Measurements from ENCODE around the gene MPZL3.

MPZL3 gene

DNA sequence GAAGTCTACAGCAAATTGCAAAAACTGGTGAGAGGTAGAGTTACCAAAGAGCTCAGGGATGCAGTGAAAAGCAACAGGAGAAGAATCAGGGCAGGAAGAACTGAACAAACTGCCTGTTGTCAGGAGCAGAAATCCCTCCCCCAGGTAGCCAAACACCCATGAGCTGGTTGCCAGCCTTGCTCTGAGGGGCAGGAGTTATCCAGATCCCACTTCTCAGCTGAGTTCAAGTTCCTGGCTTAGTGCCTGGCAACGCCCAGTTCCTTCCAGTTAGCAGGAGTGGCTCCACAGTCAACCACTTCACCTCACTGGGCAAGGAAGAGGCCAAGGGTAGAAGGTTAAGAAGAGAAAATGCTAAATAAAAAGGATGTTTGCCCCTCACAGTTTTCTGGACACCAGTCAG is 13.8 kb upstream of the MPZL3 start:
- DNase-seq (ENCODE audit: low read depth, low spot score), result no peak
- peak overlapping the region; percentile 91 for H3K27ac ChIP-seq

DNA sequence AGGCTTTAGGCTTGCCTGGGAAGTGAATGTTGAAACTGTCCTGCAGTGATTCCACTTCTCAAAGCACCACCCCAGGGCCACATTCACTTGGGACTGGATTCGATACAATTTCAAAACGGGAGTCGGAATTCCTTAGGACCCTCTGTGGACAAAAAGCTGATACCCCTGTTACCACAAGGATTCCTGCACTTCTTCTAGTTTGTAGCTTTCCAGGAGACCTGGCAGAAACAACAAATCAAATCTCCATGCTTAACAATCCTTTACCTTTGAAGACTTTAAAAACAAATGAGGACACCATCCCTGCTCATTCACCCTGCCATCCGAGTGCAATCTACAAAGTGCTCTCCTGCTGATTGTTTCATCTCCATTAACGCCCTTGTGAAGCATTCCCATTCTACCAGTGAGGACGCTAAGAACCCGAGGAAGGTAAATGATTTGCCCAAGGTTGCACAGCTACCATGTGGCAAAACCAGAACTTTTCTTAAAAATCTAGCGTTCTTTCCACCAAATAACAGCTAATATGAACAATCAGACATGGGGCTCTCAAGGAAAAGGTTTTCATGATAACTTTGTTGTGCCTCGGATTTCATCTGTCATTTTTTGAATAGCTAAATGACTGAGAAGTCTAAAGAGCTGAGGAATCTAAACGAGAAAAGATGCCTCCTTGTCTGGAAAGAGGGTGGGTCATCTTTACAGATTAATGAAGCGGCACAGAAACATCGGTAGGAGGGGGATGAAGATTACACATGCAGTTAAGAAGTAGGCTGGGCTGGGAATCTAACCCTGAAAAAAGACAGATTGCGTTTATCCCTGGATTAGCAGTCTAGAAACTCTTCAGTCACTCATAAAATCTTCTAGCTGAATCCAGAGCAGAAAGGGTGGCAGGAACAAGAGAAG is 12.7 kb upstream of the MPZL3 start:
- peak overlapping the region; percentile 91 for H3K27ac ChIP-seq
- DNase-seq (ENCODE audit: low read depth, low spot score), result no peak

DNA sequence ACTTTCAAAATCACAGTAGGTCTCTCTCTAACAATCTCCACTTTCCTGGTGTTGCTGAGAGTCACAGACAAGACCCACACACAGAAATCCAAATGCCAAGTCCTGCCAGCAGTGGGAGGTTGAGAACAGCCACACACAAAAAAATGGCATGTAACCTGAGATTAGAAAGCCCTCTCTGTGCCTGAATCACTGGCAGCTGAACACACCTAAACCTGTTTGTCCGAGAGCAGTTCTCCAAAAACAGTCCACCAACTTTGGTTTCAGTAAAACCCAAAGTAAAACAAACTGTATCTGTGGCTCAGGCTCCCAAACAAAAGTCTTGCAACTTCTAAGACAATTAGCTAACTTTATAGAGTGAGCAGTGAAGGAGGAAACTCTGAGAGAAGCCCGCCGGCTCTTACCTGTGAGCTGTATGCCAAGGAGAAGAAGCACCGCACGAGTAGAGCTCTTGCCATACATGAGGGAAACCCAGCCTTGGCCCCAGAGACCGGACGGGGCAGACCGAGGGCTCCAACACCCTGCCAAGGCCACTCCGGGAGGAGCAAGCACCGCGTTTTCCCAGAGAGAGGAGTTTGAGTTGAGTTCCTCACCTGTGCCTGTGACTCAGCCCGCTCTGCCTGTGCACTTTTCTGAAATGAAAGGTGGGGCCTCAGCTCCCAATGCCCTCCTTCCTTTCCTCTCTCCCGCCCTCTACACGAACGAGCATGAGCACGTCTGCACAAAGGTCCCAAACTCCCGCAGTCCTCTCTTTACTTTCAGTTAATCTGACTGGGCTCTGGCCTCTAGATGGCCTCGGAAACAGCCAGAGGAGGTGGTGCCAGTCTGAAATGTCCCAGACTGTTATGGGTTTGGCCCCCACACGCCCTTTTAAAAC is 11.8 kb upstream of the MPZL3 start, which contains the start of gene MPZL2:
Gene MPZL2, minus strand, starts transcription at position 603 of the 874 bp plus-strand sequence. Its CDS starts 144 bp downstream, at position 459.
- peak; percentile 90 for DNase-seq (ENCODE audit: low read depth, low spot score)
- peak within 1 kb of the TSS; percentile 91 for H3K27ac ChIP-seq

DNA sequence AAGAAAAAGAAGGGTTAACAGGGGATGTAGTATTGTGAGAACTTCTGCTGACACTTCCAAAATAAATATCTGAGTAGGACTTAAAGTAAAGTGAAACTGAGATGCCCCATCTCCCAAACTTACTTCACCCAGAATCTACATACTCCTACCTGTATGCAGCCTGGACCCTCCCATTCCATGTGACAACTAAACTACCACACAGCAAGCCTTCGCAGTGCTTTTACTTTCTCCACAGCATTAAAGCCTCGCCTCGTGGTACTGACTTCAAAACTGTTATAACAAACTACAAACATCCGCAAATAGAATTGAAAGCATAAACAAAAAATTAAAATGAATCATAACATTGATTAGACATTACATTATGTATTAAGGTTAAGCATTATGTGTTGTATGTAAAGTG is 10.9 kb upstream of the MPZL3 start:
- peak overlapping the region; percentile 91 for H3K27ac ChIP-seq

DNA sequence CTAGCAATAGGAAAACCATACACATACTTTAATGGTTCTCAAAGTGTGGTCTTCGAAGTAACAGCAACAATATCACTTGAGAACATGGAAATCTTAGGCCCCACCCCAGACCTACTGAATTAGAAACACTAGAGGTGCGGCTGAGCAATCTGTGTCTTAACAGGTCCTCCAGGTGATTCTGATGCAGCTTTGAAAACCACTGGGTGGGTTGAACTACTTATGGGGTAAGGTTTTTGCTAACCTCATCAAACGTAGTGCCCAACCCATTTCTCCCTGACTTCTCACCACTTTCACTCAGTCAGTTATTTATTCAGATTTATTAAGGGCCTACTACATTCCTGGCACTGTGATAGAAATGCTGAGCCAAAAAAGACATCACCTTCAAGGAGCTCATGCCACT is 8.2 kb upstream of the MPZL3 start:
- H3K27ac ChIP-seq, result peak overlapping the region; percentile 91
- no peak for DNase-seq (ENCODE audit: low read depth, low spot score)

More for the DNA sequence above, 10.9 kb upstream of the MPZL3 start:
- no peak for DNase-seq (ENCODE audit: low read depth, low spot score)

DNA sequence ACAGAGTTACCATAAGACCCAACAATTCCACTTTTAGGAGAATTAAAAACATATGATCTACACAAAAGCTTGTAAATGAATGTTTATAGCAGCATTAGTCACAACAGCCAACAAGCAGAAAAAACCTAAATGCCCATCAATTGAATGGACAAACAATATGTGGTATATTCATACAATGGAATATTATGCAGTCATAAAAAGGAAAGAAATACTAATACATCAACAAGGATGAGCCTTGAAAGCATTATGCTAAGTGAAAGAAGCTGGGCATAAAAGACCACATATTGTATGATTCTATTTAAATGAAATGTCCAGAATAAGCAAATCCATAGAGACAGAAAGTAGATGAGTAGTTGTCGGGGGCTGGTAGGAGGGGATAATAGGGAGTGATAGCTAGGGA is 7.0 kb upstream of the MPZL3 start:
- H3K27ac ChIP-seq, result no peak overlapping the region
- no peak for DNase-seq (ENCODE audit: low read depth, low spot score)

DNA sequence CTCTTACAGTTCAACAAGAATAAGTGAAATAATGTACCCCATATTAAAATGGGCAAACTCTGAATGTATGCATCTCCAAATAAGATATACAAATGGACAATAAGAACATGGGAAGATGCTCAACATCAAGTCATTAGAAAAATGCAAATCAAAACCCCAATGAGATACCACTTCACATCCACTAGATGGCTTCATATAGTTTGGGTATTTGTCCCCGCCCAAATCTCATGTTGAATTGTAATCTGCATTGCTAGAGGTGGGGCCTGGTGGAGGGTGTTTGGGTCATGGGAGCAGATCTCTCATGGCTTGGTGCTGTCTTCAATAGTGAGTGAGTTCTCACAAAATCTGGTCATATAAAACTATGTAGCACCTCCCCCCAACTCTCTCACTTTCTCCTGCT is 6.2 kb upstream of the MPZL3 start:
- no peak for DNase-seq (ENCODE audit: low read depth, low spot score)
- H3K27ac ChIP-seq, result no peak overlapping the region

DNA sequence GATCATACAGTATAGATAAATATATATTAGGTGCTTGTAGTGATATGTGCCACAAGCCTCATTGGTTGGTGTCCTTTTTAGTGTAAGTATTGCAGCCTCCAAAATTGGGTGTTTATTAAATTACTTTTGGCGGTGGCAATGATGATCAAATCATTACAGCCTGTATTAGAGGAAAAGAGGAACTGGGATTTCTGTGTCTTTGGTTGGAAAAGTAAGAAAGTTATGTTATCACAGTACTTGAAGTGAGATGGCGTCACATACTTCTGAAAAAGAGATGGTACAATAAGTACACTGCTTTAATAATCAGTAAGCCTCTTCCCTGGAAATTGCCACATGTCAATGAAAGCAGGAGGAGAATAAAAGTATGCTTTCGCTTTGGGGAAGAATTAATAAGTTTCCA is 523 bp upstream of the MPZL3 start:
- H3K27ac ChIP-seq, result peak overlapping the region; percentile 97
- DNase-seq (ENCODE audit: low read depth, low spot score), result no peak

DNA sequence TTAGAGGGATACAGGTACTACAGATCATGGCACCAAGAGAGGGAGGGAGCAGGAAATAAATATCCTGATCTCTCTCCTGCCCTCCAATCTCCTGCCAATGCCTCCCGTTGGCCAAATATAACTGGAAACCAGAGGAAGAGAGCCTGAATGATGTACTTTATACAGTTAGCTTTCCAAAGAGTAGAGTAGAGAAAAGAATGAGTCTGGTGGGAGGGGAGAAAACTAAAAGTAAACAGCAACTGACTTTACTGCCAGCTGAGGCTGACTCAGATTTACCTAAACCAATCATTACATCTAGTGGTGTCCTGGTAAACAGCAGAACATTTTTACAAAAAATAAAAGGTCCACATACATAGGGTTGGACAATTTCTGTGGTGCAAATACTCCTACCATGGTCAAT is 5.1 kb downstream of the MPZL3 start:
- peak overlapping the region; percentile 56 for H3K27ac ChIP-seq
- DNase-seq (ENCODE audit: low read depth, low spot score), result no peak

DNA sequence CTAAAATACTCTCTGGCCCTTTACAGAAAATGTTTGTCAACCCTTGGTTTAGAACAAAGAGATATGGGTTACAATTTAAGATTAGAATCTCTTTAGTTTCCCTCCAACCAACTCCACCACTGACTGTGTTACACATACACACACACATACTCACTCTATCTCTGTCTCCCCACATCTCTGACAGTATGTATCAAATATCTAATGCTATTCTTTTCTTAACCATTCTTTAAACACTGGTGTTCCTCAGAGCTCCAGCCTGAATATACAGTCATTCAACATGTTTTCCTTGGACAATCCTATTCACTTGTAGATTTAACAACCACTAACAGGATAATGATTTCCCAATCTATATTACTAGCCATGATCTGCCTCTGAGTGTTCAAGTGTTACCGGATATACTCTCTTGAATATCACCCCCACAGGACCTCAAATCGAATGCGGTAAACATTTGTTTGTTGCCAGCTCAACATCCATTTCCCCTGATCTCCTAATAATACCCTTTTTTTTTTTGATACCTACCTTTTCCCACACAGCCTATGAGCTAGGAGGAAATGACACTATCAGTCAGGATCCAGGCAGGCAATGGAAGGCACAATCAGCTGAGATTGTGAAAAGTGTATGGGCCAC is 6.1 kb downstream of the MPZL3 start:
- DNase-seq (ENCODE audit: low read depth, low spot score), result no peak
- peak overlapping the region; percentile 56 for H3K27ac ChIP-seq

DNA sequence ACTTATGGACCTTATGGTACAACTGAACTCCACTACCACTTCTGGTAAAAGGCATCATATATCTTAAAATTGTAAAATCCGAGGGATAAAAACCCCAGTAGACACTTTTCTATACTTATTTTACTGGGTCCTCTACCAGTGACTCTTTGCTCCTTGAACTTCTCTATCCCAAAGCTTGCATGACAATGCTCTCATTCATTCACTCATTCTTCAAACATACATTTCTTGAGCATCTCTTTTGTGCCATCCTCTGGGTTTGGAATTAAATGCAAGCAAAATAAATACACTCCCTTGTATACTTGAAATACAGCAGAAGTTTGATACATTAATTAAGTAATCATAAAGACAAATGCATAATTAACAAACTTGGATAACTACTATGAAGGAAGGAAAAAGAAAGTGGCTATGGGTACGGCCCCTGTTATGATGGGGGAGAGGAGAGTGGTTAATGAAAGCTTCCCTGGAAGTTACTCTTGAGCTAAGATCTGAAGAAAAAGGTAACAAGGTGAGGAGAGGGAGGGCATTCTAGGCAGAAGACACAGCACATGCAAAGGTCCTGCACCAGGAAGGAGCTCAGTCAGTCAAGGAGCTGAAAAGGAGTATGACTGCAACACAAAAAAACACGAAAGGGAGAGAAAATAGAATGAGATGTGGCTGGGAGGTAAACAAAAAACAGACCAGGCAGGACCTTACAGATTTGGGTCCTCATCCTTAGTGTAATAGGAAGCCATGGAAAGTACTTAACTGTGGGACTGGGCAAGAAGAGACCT is 8.0 kb downstream of the MPZL3 start:
- H3K27ac ChIP-seq, result no peak overlapping the region
- DNase-seq (ENCODE audit: low read depth, low spot score), result no peak

DNA sequence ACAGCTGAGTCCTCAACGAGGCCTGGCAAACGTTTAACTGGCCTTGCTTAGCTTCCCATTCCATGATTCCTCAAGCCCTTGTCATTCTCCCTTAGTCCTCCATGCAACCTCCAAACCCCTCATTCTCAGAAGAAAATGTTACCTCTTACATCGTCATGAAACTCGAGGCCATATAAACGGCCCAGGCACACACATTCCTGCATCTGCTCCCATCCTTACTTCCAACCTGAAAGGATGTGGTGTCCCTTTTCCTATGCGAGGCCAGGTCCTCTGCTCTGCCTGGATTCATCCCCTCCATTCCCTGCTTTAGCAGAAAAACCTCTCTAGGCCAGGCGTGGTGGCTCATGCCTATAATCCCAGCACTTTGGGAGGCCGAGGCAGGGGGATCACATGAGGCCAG is 9.0 kb downstream of the MPZL3 start:
- DNase-seq (ENCODE audit: low read depth, low spot score), result no peak
- no peak overlapping the region for H3K27ac ChIP-seq

DNA sequence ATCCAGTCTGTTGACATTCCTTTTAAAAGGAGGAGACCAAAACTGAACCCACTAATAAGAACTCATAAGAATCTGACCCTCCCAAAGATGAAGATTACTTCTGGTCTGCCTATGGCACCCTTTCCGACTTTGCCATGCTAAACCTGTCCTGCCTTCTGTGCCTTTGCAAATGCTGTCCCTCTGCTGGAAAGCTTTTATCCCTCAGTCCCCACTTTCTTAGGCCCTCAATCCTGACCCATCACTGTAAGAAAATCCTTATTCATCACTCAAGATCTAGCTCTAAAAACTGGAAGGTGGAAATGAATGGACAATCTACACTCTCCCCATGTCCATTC is 10.4 kb downstream of the MPZL3 start:
- H3K27ac ChIP-seq, result peak overlapping the region; percentile 85
- DNase-seq (ENCODE audit: low read depth, low spot score), result no peak

DNA sequence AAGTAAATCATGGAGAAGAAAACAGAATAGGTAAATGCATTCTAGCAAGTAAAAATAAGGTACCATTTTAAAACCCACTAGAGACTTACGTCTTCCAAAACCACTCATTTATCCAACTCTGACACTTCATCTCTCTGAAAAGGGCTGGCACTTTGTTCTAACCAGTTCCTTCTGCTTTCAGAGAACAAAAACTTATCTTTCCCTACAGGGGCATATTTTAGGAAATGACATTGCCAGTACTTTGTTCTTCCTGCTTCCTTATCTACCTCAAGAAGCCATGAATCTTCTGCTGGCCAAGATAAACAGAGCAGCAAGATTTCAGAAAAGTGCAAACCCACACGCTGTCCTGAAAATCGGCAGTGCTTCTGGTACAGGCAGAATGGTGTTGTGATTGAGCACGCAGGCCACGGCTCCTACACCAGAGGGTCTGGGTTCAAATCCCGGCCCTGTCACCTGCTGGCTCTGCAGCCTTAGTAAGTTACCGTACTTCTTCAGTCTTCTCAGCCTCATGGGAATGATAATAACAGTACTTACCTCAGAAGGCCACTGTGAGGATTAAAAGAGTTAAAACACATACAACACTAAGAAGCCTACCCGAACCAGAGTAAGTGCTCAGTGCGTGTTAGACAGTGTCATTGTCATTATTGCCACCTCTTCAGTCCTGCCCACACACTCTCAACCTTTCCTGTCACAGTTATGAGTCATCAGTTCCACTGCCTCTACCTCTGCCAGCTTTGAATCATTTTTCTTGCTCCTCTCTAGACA is 11.0 kb downstream of the MPZL3 start:
- peak; percentile 83 for DNase-seq (ENCODE audit: low read depth, low spot score)
- peak overlapping the region; percentile 85 for H3K27ac ChIP-seq

DNA sequence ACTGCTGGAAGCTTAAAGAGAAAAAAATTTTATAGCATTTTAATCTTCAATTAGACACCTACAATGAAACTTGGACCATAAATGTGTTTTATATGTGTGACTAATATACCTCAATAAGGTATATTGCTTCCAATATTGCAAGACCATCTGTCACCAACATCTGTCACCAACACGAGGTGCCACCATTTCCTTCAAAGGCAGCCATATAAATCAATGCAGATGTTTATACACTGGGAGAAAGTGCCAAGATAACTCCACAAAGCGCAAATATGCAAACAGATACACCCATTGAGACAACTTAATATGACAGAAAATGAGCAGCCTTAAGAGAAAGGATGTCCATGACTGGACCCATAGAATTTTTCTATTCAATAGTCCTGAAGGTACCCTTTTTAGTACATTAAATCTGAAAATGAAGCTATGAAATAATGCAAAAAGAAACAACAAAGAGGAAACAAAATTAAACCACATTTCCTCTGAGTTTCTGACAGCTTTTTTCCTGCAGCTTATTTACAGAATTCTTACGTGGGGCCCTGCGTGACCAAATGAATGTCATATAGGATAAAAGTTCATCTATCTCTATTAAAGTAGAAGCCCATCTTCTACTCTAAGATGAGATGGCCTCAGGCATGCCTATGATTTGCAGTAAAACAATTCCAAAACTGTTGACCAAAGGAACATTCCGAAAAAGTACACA is 12.5 kb downstream of the MPZL3 start:
- no peak for DNase-seq (ENCODE audit: low read depth, low spot score)
- no peak overlapping the region for H3K27ac ChIP-seq

DNA sequence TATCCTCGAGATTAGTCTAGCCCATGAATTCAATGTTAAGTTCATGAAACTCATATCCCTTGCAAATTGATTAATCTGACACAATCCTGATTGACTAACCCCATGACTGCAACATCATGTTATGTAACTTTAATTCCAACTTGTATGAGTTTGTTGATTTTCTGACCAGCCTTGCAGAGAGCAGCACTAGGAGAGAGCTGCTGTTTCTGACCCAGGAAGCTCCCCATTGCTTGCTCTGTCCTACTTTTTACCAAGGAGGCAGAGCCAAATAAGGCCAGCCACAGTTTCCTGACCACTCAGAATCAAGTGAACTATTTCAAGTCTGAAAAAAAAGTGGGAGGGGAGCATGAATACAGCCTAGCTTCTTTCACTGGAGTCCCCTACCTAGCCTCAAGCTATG is 13.2 kb downstream of the MPZL3 start:
- DNase-seq (ENCODE audit: low read depth, low spot score), result no peak
- H3K27ac ChIP-seq, result no peak overlapping the region

DNA sequence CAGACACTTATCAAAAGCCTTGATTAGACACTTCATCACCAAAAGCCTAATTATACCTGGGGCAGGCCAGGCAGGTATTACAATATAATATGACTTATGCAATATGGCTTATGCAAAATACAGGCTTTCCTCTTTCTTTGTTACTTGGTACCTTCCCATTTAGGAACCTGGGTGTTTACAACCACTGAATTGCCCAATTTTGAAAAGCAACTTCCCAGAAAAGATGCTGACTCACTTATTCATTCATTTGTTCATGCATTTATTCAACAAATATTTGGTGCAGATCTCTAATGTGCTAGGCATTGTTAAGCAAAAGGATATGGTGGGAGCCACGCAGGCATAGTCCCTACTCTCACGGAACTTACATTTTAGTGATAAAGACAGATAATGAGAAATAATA is 13.7 kb downstream of the MPZL3 start:
- no peak overlapping the region for H3K27ac ChIP-seq
- DNase-seq (ENCODE audit: low read depth, low spot score), result no peak

DNA sequence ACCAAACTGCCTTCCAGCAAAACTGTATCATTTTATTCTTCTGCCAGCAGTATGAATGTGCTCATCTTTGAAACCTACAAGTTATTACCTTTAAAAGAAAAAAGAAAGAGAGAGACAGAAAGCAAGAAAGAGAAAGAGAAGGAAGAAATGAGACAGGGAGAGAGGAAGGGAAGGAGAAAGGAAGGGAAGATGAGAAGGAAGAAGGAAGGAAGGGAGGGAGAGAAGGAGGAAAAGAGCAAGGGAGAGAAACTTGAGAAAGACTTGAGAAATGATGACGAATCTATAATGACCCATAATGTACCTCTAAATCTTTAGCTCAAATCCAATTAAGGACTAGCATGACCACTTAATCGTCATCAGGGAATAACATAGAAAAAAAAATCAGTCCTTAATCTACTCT is 16.0 kb downstream of the MPZL3 start:
- H3K27ac ChIP-seq, result no peak overlapping the region
- no peak for DNase-seq (ENCODE audit: low read depth, low spot score)

DNA sequence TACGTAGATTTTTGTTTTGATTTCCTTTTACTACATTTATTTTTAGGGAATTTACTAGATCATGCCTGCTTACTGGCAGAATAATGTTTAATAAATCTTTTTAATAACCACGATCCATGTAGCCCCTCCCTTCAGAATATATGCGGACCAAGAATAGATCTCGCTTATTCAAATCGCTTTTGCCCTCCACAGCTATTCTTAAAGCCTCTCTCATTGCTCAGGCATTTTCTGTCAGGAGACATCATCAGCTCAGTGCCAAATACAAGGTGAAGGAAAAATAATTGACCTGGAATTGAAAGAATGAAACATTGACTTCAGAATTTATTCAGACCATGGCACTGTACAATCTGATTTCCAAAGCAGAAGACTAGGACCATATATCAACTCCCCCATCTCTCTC is 17.3 kb downstream of the MPZL3 start:
- no peak overlapping the region for H3K27ac ChIP-seq
- DNase-seq (ENCODE audit: low read depth, low spot score), result no peak

All from epithelial cell of prostate (primary cell).